Measurements from ENCODE around the gene OVCH1.
"Not testable (repeated sequence)": the region's sequence is repeated elsewhere in the genome, so short reads cannot be mapped to it uniquely, and the experiment has no call there.

The OVCH1 gene

DNA sequence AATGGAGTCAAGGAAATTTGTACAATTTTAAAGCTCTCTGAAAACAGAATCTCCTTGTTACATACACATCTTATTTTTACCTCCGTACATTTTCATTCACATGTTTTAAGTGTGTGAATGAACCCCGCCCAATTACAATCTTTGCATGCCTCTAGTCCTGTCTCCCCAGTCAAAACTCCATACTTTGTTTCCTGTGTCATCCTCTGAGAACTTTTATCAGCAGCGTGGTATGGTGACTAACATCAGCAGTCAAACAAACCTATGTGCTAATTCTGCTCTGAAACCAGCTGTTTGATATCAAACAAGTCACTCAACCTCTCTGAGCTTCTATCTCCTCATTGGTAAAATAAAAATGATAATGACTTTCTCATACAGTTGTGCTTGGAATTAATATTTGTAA, 100.7 kb downstream of the OVCH1 start:
- no peak for DNase-seq

- no peak for DNase-seq
These were observed 102.1 kb downstream of the OVCH1 start for GRCh38 chr12:29395356-29395755.

DNA sequence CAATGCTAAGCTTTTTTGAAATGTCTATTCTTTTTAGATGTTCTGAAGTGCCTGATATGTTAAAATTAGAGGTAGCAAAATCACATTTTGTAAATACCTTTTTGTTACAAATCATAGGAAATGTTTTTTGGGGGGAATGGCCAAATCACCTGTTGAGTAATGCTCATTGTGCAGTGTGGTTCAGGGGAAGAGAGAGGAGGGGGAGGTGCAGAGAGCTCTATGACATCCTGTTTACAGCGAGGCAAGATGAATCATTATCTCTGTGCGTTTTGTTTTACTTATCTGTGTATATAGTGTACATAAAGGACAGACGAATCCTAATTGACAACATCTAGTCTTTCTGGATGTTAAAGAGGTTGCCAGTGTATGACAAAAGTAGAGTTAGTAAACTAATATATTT, 107.1 kb downstream of the OVCH1 start:
- not testable (repeated sequence) for DNase-seq

- DNase-seq, result no peak
These were observed 108.1 kb downstream of the OVCH1 start for GRCh38 chr12:29389295-29389919.

DNA sequence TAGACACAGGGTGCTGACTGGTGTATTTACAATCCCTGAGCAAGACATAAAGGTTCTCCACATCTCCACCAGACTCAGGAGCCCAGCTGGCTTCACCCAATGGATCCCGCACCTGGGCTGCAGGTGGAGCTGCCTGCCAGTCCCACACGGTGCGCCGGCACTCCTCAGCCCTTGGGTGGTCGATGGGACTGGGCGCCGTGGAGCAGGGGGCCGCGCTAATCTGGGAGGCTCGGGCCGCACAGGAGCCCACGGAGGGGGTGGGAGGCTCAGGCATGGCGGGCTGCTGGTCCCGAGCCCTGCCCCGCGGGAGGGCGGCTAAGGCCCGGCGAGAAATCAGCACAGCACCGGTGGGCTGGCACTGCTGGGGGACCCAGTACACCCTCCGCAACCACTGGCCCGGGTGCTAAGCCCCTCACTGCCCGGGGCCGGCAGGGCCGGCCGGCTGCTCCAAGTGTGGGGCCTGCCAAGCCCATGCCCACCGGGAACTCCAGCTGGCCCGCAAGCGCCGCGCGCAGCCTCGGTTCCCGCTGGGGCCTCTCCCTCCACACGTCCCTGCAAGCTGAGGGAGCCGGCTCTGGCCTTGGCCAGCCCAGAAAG, 111.3 kb downstream of the OVCH1 start:
- DNase-seq, result not testable (repeated sequence)

DNA sequence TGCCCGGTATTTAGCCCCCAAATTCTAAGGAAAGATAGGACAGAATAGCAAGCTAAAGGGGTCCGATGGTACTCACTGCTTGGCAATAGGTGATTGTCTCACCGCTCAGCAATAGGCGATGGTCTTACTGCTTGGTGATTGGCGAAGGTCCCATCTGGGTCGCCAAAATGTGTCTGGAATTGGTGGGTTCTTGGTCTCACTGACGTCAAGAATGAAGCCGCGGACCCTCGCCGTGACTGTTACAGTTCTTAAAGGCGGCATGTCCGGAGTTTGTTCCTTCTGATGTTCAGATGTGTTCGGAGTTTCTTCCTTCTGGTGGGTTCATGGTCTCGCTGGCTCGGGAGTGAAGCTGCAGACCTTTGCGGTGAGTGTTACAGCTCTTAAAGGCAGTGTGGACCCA, 112.3 kb downstream of the OVCH1 start:
- not testable (repeated sequence) for DNase-seq

DNA sequence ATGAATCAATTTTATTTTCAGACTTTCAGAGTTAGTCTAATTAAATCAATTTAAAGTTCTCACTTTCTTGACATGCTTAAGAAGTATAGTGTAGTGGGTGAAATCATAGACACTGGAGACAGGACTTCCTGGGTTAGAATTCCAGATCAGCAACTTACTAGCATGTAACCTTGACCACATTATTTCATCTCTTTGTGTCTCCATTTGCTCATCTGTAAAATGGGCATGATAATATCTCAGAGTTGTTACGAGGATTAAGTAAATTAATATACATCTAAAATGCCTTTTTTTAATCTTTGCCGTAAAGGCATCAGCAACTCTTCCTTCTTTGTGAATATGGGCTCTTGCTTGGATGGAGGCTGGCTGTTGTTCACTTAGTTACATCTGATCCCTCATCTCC, 115.2 kb downstream of the OVCH1 start:
- DNase-seq, result peak; percentile 3

- peak; percentile 99 for DNase-seq
These were observed 116.7 kb downstream of the OVCH1 start, which contains the start of gene ERGIC2 for GRCh38 chr12:29380536-29381523. Gene ERGIC2, minus strand, starts transcription at chr12:29381172. Its CDS starts 9,539 bp downstream, at chr12:29371633.

Data from eye (tissue), 1 donor.